HG02623 (cell line): Measurements from ENCODE around the gene RNF144B.
A peak's percentile ranks its signal among the peaks of the same experiment; 100 is the strongest.
"Not testable (repeated sequence)": the region's sequence is repeated elsewhere in the genome, so short reads cannot be mapped to it uniquely, and the experiment has no call there.

Source experiments
- ATAC-seq: cut with Tn5 transposase; IDR thresholded peaks from one replicate; pipeline ENCODE4 v1.9.1; 2021; ENCODE audit warnings: moderate library complexity; ENCODE audit not compliant: unreplicated experiment

RNF144B gene

DNA sequence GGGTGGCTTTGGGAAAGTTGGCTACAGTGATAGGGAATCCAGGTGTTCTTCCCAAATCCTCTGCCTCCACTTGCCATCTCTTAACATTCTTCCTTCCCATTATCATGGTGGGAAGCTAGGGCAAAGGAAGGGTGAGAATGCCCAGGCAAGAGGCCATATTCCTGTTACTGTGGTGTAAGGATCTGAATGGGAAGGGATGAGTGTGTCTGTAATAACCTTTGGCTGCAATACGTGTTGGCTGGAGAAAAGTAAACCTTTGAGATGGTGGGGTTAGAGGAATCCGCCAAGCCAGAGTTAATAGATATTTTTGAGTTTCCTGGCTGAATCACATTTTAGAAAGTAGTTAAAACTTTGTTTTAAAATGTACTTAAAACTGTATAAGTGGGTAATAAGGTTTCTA, 45.9 kb downstream of the RNF144B start:
- no peak for ATAC-seq

- ATAC-seq = no peak
Measured at GRCh38 chr6:18436341-18436740, 49.2 kb downstream of the RNF144B start.

- ATAC-seq = no peak
Measured at GRCh38 chr6:18439581-18439980, 52.4 kb downstream of the RNF144B start.

DNA sequence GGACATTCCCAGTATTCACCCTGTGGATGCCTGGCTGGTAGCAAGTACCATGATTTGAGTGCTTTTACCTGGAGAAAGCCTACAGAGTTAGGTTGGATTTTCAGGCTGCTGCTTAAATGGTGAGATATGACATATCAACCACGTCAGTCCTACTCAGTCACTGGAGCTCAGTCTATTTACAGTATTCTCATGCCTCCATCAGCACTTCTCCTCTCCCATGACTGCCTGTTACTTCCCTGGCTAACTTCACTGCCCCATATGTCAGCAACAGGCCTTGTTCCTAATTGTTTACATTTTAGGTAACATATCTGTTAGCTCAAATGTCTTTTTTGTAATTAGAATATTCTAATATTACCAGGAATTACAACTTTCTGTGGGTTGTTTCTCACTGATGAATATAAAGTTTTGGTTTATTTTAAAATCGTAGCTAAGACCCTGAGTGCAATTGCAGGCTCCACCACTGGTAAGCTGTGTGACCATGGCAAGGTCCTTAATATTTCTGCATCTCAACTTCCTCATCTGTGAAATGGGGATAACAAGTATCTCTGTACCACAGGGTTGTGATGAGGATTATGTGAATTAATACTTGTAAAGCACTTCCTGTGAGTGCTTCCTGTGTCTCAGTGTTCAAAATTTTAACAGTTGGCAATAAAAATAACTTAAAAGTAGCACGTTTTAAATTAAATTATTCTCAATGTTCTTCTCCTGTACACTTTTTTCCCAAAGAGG, 54.3 kb downstream of the RNF144B start:
- ATAC-seq = no peak

- ATAC-seq = no peak
Measured at GRCh38 chr6:18444111-18444510, 57.0 kb downstream of the RNF144B start.

- ATAC-seq = no peak
Measured at GRCh38 chr6:18445228-18445627, 58.1 kb downstream of the RNF144B start.

- ATAC-seq = no peak
Measured at GRCh38 chr6:18446771-18447170, 59.6 kb downstream of the RNF144B start.

DNA sequence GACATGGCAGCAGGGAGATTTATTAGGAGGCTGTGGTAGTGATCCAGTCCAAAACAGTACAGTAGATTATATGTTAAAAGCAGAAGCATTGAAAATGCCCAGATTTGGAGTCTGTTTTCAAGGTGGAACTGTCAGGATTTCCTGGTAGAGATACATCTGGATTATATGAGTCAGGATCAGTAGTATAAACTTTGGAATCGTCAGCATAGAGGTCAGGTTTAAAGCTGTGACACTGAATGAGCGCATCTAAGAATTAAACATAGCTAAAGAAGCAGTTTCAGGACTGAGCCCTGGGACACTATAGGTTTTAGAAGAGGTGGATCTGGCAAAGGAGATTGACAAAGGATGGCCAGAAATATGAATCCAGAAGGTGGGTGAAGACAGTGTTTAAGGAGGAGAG, 60.4 kb downstream of the RNF144B start:
- ATAC-seq = no peak

DNA sequence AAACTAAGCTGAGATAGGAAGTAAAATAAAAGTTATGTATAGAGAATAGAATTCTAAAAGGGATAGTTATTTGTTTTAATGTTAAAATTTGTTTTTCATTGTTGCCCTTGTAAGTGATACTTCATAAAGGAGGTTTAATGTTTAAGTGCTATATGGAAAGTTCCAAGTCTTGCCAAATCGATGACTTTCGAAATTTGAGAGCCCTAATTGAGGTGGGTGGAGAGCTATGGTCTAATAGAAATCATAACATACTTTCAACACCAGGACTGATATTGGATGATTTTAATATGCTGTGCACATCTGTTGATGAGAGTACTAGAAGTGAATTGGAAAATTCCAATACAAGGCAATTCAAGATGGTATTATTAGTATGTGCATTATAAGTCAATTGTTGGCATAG, 64.6 kb downstream of the RNF144B start:
- ATAC-seq = no peak

DNA sequence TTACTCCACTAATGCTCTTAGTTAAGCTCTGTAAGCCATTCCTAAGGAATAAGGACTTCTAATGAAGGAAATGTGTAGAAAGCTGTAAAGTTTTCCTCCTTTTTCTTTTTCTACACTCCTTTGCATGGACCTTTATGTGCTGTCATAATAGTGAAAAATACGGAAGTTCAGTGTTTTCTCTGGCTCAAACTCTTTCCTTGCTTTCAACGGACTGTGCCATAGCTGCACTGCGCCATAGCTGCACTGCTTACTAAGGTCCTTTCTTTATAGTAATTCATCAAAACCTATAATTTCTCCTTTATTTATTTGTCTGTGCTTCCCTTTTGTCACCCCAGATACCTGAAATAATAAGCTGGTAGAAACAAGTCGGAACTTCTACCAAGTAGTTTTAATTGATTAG, 67.3 kb downstream of the RNF144B start:
- no peak for ATAC-seq

DNA sequence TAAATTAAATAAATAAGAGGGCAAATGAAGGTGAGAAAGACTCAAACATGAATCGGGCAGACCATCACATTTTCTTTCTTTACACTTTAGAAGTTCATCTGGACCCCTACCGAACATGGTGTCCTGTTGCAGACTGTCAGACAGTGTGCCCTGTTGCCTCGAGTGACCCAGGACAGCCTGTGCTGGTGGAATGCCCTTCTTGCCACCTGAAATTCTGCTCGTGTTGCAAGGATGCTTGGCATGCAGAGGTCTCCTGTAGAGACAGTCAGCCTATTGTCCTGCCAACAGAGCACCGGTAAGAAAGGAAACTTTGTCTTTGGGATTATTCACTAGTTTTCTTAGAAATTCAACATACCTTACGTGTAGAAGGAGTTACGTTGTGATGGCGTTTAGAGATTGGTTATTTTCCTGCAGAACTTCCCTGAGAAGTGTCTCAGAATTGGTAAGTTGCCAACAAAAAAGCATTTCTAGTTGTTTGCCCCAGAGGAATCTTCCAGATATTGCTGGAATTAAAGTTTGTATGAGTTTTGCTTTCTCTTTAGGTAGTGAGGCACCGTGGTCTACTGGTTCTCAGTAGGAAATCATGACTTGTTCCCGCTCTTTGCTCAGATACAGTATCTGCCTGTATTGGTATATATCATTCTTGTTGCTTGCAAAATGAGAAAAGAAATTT, 70.1 kb downstream of the RNF144B start:
- ATAC-seq = no peak

DNA sequence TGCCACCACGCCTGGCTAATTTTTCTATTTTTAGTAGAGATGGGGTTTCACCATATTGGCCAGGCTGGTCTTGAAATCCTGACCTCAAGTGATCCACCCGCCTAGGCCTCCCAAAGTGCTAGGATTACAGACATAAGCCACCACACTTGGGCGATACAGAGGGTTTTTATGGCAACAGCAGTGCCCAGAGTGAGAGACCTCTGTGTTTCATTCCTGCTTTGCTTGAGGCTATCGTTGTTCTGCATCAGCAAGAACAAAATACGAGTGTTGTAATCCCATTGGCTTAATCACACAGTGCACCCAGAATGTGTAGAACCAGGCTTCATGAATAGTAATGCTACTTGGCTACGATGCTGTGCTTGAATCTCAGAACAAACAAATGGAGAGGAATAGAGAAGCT, 70.9 kb downstream of the RNF144B start:
- not testable (repeated sequence) for ATAC-seq

- no peak for ATAC-seq
Measured at GRCh38 chr6:18463429-18463828, 76.3 kb downstream of the RNF144B start.

GRCh38 chr6:18464176-18464575, 77.0 kb downstream of the RNF144B start:
- ATAC-seq = no peak

DNA sequence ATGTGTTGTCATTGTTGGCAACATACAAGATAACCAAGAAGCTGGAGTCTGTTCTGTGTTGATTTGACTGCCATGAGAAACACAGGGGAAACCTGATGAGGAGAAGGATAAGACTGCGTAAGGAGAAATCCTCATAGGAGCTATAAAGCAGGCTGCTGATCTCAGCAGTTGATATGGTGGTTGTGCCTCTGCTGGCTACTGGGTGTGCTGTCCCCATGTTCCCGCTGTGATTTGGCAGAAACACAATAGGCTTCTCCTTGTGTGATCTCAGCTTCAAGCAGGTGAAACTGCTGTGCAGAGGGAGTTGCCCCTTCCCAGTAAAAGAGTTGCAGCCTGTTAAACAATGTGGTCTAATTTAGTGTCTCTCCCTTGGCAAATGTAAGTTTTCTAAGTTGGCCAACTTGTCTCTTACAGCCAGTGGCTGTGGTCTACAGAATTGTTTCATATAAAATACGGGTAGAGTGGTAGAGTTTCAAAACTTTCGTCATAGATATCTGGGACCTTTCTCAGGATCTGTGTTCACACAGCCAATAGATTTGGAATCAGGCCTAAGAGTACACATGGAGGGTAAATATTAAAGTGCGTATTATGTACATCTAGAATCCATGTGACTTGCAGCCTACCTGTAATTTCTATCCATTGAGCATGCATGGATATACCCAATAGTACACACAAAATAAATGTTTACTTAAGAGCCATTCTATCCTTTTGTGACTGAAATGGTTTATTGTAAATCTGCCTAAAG, 78.4 kb downstream of the RNF144B start:
- ATAC-seq = no peak

GRCh38 chr6:18467741-18468502, 80.8 kb downstream of the RNF144B start:
- ATAC-seq = no peak

DNA sequence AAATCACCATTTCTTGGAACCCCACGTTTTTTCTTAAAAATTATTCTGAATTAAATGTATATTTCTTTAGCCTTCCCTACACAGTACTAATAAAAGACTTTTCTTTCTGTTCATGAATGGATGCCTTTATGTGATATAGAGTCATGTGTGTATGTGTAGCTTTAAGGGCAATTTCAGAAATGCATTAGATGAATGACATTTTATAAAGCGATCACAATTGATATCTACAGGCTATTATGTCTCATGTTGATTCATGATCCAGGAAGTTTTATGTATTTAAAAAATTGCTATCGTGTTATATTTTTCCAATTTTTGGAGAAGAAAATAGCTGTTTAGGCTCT, 81.3 kb downstream of the RNF144B start:
- ATAC-seq = no peak

DNA sequence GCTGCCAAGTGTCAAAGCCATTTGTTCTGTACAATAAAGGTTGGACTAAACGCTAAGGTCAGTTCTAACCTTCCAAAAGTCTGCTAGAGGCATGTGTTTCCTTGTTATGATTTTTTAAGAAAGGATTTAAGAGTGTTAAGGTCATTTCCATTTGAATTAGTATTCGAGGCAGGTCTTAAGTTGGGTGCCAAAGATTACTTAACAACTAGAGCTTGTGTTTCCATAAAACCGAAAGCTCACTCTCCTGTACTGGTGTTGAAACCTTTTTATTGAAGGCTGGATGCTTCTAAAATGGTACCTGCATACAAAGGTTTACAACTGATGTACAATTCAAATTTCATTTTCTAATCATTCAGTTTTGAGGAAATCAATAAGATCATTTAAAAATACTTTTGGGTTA, 82.4 kb downstream of the RNF144B start:
- no peak for ATAC-seq

GRCh38 chr6:18471232-18471964, 84.2 kb downstream of the RNF144B start:
- ATAC-seq = no peak

DNA sequence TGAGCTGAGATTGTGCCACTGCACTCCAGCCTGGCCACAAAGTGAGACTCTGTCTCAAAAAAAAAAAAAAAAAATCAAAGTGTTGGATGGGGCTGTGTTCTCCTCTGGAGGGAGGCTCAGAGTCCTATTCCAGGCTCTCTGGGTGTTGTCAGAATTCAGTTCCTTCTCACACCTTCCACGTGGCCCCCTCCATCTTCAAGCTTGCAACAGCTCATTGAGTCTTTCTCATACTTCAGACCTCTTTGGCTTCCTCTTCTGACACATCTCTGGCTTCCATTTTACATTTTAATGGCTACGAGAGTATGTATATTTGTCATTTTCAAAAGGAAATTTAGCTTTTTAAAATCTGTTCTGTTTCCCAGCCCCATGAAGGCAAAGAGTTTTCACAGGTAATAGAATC, 85.8 kb downstream of the RNF144B start:
- ATAC-seq = no peak

- peak; percentile 59 for ATAC-seq
Measured at GRCh38 chr6:18473755-18474154, 86.6 kb downstream of the RNF144B start.
